ENCODE data around the gene PLCB2.

PLCB2 gene

GRCh38 chr15:40345225-40345866 lies 37.6 kb upstream of the PLCB2 start:
- TF ChIP-seq, protein P1, sequence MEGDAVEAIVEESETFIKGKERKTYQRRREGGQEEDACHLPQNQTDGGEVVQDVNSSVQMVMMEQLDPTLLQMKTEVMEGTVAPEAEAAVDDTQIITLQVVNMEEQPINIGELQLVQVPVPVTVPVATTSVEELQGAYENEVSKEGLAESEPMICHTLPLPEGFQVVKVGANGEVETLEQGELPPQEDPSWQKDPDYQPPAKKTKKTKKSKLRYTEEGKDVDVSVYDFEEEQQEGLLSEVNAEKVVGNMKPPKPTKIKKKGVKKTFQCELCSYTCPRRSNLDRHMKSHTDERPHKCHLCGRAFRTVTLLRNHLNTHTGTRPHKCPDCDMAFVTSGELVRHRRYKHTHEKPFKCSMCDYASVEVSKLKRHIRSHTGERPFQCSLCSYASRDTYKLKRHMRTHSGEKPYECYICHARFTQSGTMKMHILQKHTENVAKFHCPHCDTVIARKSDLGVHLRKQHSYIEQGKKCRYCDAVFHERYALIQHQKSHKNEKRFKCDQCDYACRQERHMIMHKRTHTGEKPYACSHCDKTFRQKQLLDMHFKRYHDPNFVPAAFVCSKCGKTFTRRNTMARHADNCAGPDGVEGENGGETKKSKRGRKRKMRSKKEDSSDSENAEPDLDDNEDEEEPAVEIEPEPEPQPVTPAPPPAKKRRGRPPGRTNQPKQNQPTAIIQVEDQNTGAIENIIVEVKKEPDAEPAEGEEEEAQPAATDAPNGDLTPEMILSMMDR (IDR thresholded peaks at IDR 0.05), result no peak
- no peak for TF ChIP-seq ZFX (IDR thresholded peaks at IDR 0.05; ENCODE audit: borderline replicate concordance)
- peak overlapping the region; percentile 28; the same call in 1 of the 2 replicates for H3K27ac ChIP-seq

GRCh38 chr15:40344631-40345120 lies 36.9 kb upstream of the PLCB2 start:
- TF ChIP-seq ZFX (IDR thresholded peaks at IDR 0.05; ENCODE audit: borderline replicate concordance), result no peak
- TF ChIP-seq, protein P1 (IDR thresholded peaks at IDR 0.05), result peak; percentile 93
- H3K27ac ChIP-seq, result no peak overlapping the region; the same call in 1 of the 2 replicates

- no peak overlapping the region for H3K27ac ChIP-seq
- TF ChIP-seq ZFX (IDR thresholded peaks at IDR 0.05; ENCODE audit: borderline replicate concordance), result no peak
- TF ChIP-seq, protein P1 (IDR thresholded peaks at IDR 0.05), result no peak
Measured at GRCh38 chr15:40344217-40344616, 36.5 kb upstream of the PLCB2 start.

DNA sequence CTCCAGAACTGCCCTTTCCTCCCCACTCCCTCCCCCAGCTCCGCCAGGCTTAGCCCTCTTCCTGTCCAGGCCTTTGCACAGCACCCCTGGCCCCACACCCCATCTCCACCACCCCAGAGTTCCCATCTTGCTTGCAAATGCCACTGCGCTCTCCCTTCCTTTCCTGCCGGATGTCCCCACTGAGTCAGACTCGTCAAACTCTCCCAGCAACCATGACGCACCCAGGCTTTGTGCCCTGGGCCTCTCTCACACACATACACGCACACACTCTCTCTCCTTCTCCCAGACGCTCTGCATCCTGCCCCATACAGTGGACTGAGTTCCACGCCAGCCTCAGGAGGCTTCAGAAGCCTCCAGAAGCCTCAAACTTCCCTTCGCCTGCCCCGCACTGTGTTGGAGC lies 35.8 kb upstream of the PLCB2 start:
- no peak overlapping the region; the same call in 1 of the 2 replicates for H3K27ac ChIP-seq
- TF ChIP-seq, protein P1 (IDR thresholded peaks at IDR 0.05), result no peak
- no peak for TF ChIP-seq ZFX (IDR thresholded peaks at IDR 0.05; ENCODE audit: borderline replicate concordance)

- TF ChIP-seq, protein P1 (IDR thresholded peaks at IDR 0.05), result no peak
- TF ChIP-seq ZFX (IDR thresholded peaks at IDR 0.05; ENCODE audit: borderline replicate concordance), result no peak
- H3K27ac ChIP-seq, result peak overlapping the region; percentile 49
Measured at GRCh38 chr15:40342416-40343320, 34.9 kb upstream of the PLCB2 start.

- TF ChIP-seq ZFX (IDR thresholded peaks at IDR 0.05; ENCODE audit: borderline replicate concordance), result no peak
- TF ChIP-seq, protein P1 (IDR thresholded peaks at IDR 0.05), result no peak
- peak within 1 kb of the TSS; percentile 31; the same call in 1 of the 2 replicates for H3K27ac ChIP-seq
Measured at GRCh38 chr15:40340740-40341400, 33.1 kb upstream of the PLCB2 start, which contains the start of gene CCDC9B. Gene CCDC9B, minus strand, starts transcription at chr15:40340939. Its CDS starts 120 bp downstream, at chr15:40340819.
